ENCODE results near the gene CANT1.
"Not testable (repeated sequence)": the region's sequence is repeated elsewhere in the genome, so short reads cannot be mapped to it uniquely, and the experiment has no call there.

CANT1 gene

DNA sequence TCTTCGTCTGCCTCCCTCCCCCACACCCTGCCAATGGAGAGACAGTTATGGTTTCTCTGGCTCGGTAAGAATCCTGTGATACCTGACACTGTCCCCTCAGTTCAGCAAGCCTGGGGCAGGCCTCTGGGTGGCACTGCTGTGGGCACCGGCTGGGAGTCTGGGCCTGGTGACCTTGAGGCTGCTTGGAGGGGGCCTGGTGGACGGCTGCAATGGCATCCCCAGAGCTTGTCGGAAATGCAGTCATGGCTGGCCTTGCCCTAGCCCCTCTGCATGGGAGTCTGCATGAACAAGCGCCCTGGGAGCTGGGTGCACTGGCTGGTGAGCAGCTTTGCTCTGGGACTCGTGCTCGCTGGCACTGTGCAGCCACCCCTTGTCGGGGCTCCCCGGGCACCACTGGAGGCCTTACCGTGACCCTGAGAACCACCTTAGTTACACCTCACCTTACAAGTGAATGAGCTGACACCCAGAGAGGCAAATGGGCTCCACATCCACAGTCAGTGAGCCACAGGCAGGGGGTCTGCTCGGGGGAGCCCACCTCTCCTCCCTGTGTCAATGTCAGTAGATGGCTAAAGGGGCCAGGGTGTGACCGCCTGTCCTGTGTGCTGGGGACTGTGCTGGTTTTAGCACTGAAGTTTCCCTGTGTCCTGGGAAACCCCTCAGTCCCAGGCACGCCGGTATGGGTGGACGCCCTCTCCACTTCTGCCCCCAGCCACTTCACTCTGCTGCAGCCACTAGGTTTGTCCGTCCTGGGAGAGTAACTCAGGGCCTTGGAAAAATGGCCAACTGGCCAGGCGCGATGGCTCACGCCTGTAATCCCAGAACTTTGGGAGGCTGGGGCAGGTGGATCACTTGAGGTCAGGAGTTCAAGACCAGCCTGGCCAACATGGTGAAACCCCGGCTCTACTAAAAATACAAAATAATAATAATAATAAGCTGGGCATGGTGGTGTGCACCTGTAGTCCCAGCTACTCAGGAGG is 31.3 kb downstream of the CANT1 start:
- no peak for DNase-seq (ENCODE audit: low read depth in 3 of 3)

DNA sequence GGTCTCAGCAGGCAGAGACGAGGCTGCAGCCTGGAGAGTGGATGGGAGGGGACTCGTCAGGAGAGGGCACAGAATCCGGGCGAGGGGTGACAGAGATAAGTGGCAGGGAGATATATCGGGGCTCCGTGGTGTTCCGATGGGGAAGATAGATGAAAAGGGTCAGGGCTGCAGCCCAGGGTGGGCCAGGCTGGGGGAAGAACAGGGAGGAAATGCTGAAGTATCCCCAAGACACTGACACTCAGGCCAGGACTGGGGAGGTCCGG is 32.0 kb downstream of the CANT1 start:
- no peak for DNase-seq (ENCODE audit: low read depth in 3 of 3)

DNA sequence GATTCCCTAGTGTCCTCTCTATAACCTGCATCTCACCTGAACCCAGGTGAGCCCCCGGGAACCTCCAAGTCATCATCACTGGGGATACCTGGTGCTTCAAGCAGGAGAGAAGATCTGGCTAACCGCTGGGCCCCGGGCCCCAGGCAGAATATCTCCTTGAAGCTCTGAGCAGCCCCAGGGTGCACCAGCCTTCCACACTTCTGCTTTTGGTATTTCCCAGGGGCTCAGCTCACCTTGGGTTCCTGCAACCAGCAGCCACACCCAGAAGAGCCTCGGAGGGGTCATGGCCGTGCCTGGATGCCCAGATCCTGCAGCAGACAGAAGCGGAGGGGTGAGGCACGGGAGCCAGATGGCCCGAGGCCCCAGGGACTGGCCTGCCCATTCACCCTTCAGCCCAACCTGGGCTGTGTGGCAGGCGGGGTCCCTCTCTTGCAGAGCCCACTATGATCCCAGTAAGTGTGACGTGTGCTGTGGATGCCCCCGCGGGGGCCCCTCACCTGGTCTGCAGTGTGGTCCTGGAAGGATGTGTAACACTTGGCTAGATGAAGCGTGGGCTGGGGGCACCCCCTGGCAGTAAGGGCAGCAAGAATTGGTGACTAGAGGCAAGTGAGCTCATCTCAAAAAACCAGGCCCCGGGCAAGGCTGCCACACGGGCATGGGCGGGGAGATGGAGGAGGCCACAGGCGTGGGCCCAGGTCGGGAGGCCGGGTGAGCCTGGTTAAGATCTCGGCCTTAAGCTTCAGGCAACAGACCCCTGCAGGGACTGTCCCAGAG is 32.5 kb downstream of the CANT1 start:
- DNase-seq (ENCODE audit: low read depth in 3 of 3) = no peak

DNA sequence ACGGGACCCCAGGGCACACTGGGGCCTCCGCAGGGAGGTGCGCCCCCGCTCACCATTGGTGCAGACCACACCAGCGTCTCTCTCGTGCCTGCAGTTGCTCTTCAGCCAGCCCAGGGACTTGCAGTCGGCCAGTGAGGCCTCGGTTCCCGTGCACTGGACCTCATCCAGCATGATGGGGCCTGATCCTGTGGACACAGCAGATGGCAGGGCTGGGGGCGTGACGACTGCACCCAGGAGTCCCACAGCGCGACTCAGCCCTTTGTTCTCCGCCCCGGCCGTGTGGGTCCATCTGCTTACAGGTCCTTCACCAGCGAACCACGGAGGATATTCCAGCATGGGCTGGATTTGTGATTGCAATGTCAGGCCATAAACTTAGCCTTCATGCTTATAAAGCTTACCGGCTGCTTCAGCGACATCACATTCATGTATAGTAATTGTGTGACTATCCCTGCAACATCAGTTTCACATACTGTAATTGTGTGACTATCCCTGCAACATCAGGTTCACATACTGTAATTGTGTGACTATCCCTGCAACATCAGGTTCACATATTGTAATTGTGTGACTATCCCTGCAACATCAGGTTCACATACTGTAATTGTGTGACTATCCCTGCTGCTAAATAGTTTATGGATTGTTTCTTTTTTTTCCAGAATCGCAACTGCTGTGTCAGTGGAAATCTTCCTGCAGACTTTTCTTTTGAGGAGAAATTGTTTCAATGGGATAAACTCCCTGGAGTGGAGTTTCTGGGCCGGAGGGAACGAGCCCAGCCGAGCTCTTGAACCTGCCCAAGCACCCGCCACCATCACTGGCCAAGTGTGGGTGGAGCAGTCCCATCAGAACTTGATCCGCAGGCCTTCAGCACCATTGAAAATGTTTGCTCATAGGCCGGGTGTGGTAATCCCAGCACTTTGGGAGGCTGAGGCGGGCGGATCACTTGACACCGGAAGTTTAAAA is 34.7 kb downstream of the CANT1 start:
- no peak for DNase-seq (ENCODE audit: low read depth in 3 of 3)

DNA sequence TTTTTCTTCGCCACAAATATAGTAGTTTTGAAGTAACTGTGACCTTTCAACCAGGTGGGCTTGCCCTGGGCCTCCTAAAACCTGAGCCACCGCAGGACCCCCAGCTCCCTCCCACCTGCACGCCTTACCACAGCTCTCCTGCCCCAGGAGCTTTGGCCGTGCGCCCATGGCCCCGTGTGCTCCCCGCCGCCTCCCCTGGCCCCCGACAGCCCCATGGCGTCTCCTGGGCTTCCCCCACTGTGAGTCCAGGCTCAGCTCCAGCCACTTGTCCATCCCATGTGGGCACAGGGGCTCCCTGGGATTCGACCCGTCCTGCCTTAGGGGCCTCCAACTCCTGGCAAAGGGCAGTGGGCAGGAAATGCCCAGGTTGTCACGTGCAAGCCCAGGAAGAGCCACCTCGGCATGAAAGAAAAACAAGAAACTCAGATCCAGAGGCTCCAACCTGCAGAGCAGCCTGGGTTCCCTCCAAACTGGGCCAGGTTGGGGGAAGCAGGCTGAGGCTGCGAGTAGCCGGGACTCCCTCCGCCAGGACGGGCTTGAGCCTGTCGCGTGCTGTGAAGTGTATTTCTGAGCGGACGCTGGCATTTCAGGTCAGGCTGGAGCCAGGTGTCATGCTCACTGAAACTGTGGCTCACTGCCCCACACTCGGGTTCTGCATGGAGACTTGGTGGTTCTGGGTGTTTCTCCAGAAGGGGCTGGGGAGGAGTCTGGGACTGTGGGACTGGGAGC is 35.6 kb downstream of the CANT1 start:
- no peak for DNase-seq (ENCODE audit: low read depth in 3 of 3)

DNA sequence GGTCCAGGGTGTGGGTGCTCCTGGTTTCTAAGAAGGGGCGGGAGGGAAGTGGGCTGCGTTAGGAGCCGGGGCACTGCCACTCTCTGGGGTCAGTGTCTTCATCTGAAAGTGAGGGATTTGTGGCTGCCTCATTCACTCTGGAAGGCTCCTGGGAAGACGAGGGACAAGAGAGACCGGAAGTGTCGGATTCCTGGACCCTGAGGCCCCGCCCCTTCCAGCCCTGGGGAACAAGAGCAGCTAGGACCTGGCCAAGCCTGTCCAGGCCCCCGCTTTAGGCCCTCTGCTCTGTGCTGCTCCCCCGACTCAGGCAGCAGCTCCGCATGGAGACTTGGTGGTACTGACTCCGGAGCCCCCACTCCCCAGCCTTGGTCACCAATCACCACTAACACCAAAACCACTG is 36.4 kb downstream of the CANT1 start:
- no peak for DNase-seq (ENCODE audit: low read depth in 3 of 3)

DNA sequence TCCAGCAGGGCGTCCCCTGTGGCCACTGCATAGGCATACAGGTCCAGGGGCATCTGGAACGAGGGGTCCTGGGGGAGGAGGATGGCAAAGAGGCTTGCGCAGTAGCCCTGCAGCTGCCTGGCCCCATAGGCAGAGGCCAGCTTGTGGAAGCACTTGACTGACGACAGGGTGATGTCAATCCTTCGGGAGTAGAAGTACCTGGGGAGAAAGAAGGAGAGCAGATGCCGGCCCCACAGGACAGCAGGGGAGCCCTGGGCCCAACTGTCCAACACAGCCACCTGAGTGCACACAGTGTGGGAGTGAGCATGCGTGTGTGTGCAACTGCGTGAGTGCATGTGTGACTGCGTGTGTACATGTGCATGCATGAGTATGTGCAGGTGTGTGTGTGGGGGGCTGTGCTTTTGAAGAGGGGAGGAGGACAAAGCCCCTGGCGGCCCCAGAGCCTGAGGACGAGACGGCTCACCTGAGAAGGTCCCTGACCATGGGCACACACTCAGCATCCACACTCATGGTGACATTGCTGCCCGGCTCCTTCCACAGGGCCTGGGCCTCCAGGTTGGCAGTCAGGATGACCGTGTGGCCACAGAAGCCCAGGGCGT is 37.0 kb downstream of the CANT1 start:
- DNase-seq (ENCODE audit: low read depth in 3 of 3) = no peak

DNA sequence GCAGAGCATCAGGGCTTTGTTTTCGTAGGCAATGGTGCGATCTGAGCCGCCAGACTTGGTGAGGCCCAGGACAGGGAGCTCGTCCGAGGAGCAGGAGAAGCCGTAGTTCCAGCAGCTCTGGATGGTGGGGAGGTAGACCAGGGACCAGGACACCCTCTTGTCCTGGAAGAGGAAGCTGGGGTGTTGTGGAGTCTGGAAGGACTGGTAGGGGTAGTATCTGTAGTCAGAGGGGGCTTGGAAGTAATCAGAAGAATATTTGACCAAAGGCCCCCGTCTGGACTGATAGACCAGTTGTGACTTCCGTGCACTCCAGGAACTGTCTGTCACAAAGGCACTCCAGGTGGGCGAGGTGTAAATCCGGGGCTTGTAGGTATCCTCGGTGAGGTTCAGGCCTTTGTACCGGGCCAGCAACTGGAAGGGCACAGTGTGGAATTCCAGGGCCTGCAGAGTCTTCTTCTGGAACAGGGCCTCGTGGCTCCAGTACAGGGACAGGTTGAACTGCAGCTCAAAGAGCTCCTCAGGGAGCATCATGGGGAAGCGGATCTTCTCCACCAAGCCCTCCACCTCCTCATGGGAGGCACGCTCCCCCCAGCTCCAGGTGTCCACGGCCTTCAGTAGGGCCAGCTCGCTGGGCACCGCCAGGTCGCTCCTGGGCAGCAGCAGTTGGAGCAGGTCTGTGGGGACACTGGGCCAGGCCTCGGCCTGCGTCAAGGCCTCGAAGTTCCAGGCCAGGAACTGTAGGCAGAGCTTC is 37.6 kb downstream of the CANT1 start:
- no peak for DNase-seq (ENCODE audit: low read depth in 3 of 3)

DNA sequence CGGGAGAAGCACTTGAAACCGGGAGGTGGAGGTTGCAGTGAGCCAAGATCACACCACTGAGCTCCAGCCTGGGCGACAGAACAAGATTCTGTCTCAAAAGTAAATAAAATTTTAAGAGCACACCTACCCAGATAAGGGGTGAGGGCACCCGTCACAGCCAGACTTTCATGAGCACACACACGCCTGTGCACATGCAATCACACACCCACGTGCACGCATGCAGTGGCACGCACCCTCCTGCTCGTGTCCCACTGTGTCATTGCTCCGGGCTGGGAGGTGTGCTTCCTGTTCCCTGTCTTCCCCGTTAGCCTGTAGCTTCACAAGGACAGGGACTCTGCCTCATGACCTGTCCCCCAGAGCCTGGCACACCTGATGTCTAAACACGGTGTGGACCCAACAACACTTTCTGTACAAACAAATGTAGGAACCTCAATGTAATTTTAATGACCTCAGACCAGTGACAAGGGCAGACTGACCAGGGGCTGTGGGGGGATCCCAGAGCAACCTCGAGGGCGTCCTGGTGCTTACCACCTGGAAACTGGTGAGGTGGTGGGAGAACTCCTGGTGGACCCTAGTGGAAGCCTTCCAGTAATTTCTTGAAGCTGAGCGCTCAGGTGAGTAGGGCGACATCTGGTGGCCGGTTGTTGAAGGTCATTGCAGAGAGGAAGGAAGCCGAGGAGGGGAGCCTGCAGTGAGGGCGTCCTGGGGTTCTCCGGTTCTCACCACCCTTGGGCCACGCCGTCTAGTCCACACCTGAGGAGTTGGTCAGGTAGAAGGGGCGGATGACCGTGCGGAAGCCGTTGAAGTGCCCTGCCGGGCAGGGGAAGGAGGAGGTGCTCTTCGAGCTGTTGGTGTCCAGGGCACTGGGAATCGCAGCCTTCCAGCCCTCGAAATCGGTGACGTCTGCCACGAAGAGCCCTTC is 38.5 kb downstream of the CANT1 start:
- peak; percentile 65 to 76 (median 73) for DNase-seq (ENCODE audit: low read depth in 3 of 3)

DNA sequence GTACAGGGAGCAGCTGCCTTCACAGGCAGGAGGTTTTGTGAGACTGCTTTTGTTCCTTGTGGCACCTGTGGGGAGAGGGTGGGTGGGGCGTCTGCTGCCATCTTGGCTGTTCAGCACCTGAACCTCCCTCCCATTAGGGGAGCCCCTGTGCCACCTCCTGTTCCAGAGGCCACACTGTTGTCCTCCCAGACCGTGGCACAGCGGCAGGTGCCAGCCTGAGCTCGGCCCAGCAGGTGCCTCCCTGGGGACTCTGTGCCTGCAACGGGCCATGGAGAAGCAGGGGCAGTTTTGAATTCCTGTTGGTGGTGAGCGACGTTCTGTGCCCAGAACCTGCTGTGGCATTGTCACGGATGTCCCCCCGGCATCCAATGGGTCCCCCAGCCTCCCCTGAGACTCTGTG is 39.7 kb downstream of the CANT1 start:
- DNase-seq (ENCODE audit: low read depth in 3 of 3) = no peak

DNA sequence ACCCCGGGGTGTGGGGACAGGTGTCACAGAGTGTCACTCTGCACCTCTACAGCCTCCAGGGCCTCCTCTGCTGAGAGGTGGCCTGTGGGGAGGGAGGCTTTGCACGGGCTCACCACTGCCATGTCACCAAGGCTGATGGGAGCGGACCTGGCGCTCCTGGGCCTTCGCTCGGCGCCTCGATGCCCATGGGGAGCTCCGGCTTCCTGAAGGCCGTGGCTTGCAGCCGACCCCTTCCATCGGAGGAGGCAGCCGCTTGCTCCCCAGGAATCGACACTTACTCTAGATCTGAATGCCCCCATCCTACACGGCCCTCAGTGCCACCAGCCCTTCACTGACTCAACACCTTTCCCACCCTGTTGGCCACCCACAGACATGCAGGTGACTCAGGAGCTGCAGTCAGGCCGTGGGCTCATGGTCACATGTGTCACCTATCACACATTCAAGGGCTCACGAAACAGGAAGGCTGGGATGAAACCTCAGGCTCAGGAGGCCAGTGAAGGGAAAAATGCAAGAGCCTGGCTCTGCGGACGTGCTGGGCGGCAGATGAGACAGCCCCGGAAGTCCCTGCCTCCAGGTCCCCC is 41.7 kb downstream of the CANT1 start:
- DNase-seq (ENCODE audit: low read depth in 3 of 3) = no peak

DNA sequence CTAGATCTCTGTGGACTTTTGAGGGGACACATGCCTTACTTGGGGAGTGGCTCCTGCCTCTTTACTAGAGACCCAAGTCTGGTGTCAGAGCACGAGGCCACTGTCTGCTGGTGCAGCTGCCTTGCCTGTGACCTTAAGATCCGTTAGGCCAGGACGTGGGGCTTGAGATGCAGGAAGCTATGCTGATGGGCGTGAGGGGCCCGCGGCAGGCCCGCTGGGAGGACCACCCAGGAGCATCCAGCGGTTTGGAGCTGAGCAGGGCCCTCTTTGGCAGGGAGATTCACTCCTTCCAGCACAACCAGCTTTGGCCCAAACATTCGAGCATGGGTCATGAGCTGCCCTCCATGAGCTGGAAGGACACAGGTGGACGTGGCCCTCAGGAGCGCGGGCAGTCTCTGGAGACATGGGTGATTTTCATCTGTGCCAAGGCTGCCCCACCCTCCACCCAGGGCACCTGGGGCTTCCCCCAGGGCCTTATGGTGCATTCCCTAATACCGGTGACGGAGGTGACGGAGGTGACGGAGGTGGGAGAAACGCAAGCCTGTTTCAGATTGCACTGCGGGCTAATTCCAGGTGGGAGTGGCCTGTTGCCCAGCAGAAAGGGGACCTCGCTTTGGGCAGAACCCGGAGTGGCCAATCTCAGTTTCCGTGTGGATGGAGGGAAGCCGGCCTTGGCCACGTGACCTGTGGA is 42.5 kb downstream of the CANT1 start:
- no peak for DNase-seq (ENCODE audit: low read depth in 3 of 3)

DNA sequence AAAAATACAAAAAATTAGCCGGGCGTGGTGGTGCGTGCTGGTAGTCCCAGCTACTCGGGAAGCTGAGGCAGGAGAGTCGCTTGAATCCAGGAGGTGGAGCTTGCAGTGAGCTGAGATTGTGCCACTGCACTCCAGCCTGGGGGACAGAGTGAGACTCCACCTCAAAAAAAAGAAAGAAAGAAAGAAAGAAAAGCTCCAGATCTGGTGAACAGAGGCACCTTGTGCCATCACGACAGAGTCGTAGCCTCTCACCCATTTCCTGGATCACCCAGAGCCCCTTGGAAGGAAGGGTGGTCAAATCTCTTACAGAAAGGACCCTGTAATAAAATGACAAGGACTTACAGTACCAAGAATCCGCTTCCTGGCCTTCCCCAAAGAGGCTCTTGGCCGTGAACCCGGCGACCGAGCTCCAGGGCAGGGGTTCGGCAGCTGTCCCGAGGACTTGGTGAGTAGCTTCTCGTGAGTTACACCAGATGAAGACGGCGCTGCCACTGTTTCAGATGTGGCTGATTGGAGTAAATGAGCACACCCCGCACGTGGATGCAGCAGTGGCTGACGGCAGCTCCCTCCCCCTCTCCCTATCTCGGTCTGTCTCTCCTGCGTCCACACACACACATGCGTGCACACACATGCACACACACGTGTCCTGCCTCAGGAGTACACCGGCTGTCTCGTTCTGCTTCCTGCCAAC is 43.3 kb downstream of the CANT1 start:
- no peak for DNase-seq (ENCODE audit: low read depth in 3 of 3)

DNA sequence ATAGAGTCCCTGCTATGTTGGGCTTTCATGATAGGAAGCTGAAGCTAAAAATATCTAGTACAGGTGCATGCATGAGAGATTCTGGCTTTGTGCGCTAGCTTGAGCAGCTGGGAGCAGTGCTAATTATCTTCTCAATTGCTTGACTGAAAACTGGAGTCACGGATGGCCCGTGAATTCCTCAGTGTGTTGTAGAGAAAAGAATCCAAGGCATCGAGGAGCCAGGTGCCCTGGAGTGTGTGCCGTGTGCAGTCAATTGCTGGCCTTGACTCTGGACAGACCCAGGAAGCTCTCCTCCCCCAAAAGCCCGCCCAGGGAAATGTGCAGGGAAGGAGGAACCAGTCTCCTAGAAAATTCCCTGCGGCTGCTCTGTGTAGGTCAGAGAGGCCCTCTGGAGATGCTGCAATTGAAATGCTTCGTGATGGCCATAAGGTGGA is 44.1 kb downstream of the CANT1 start:
- no peak for DNase-seq (ENCODE audit: low read depth in 3 of 3)

DNA sequence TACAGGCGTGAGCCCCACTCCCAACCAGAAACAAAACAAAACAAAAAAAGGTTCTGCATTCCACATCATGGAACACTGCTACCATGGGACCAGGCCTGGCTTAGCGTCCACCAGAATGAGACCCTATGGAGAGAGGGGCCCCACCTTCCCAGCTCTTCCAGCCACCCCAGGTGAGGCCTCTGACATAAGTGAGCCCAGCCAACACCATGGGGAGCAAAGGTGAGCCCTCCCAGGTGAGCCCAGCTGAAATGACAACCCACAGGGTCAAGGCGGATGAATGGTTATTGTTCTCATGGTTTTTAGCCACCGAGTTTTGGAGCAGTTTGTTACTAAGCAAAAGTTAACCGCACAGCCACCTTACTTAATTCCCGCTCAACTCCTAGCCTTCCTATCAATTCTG is 46.2 kb downstream of the CANT1 start:
- DNase-seq (ENCODE audit: low read depth in 3 of 3) = no peak

DNA sequence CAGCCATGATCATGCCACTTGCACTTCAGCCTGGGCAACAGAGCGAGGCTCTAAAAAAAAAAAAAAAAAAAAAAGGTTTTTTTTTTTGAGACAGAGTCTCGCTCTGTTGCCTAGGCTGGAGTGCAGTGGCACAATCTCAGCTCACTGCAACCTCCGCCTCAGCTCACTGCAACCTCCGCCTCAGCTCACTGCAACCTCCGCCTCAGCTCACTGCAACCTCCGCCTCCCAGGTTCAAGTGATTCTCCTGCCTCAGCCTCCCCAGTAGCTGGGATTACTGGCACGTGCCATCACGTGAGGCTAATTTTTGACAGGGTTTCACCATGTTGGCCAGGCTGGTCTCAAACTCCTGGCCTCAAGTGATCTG is 46.6 kb downstream of the CANT1 start:
- DNase-seq (ENCODE audit: low read depth in 3 of 3) = not testable (repeated sequence)

DNA sequence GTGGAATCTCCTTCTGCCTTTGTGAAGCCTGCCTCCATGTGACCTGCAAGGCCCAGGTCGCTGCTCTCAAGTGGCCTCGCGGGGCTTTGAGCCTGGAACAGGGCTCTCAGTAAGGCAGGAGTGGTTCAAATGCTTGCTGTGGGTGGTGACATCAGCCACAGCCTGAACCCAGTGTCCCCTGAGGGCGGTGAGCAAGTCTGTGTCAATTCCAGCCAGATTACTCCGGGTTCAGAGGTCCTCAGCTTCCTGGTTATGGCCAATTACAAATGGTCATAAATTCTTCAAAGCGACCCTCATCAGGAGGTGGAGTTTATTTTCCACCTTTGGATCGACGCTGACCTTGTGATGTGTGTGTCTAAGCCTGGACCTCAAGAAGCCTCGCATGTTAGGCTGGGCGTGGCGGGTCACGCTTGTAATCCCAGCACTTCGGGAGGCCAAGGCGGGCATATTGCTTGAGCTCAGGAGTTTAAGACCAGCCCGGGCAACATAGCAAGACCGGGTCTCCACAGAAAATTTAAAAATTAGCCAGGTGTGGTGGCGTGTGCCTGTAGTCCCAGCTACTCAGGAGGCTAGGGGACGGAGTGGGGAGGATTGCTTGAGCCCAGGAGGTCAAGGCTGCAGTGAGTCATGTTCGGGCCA is 47.1 kb downstream of the CANT1 start:
- DNase-seq (ENCODE audit: low read depth in 3 of 3) = no peak
